Hepatocyte (in vitro differentiated cells): ENCODE results near the gene DEF6. TPM values are rescaled to one million over a fixed set of nuclear protein-coding genes. Genes with fewer than 3 reads are reported as not detected.

Experiments
- DNase-seq: peaks from one replicate; pipeline ENCODE4 v3.0.0-alpha.2; 2016; ENCODE audit warnings: low spot score
- H2AFZ ChIP-seq: fragments of 200-600 bp; sonication (generic); 2 replicates; pipeline ENCODE4 v1.6.0; 2016; ENCODE audit warnings: antibody characterized with exemption, mild to moderate bottlenecking
- H3K27ac ChIP-seq: fragments of 200-600 bp; sonication (generic); 2 replicates; pipeline ENCODE4 v1.5.1; 2016; ENCODE audit warnings: mild to moderate bottlenecking
- H3K27me3 ChIP-seq: fragments of 200-600 bp; sonication (generic); 2 replicates; pipeline ENCODE4 v1.6.1; 2016
- H3K36me3 ChIP-seq: fragments of 200-600 bp; sonication (generic); replicated peaks from 2 replicates; pipeline ENCODE4 v1.5.1; 2016; ENCODE audit warnings: low read depth; ENCODE audit not compliant: insufficient read depth
- H3K4me1 ChIP-seq: fragments of 200-600 bp; sonication (generic); 2 replicates; pipeline ENCODE4 v1.5.1; 2016; ENCODE audit warnings: mild to moderate bottlenecking, moderate library complexity; ENCODE audit not compliant: insufficient read depth
- H3K4me2 ChIP-seq: fragments of 200-600 bp; sonication (generic); 2 replicates; pipeline ENCODE4 v1.6.0; 2016
- H3K4me3 ChIP-seq: fragments of 200-600 bp; sonication (generic); 2 replicates; pipeline ENCODE4 v1.5.1; 2016; ENCODE audit warnings: mild to moderate bottlenecking
- H3K79me2 ChIP-seq: fragments of 200-600 bp; sonication (generic); 2 replicates; pipeline ENCODE4 v1.6.0; 2017; ENCODE audit warnings: mild to moderate bottlenecking
- H3K9me2 ChIP-seq: fragments of 200-600 bp; sonication (generic); replicated peaks from 2 replicates; pipeline ENCODE4 v1.6.0; 2017; ENCODE audit warnings: mild to moderate bottlenecking; ENCODE audit not compliant: insufficient read depth
- H3K9me3 ChIP-seq: fragments of 200-600 bp; sonication (generic); 2 replicates; pipeline ENCODE4 v1.5.1; 2016; ENCODE audit warnings: low read depth, mild to moderate bottlenecking
- H4K20me1 ChIP-seq: fragments of 200-600 bp; sonication (generic); 2 replicates; pipeline ENCODE4 v1.6.0; 2016; ENCODE audit warnings: mild to moderate bottlenecking; ENCODE audit not compliant: insufficient read depth, poor library complexity, severe bottlenecking
- CTCF ChIP-seq: fragments of 200-600 bp; sonication (generic); IDR thresholded peaks from 2 replicates; pipeline ENCODE4 v1.5.1; 2016; ENCODE audit warnings: antibody characterized with exemption, mild to moderate bottlenecking; ENCODE audit not compliant: poor library complexity
- EZH2 ChIP-seq: fragments of 200-600 bp; sonication (generic); IDR thresholded peaks from 2 replicates; pipeline ENCODE4 v1.6.1; 2016; ENCODE audit warnings: antibody characterized with exemption, mild to moderate bottlenecking, borderline replicate concordance
- EZH2phosphoT487 ChIP-seq: fragments of 200-600 bp; sonication (generic); IDR thresholded peaks from one replicate; pipeline ENCODE4 v1.6.1; 2018; ENCODE audit warnings: antibody characterized with exemption, mild to moderate bottlenecking, low read depth, moderate library complexity; ENCODE audit not compliant: unreplicated experiment, severe bottlenecking
- WGBS: methylation state at CpG from one replicate; pipeline ENCODE4 v1.1.6; 2016; ENCODE audit warnings: low lambda C conversion rate; ENCODE audit errors: missing lambda C conversion rate; 5-methylcytosine and 5-hydroxymethylcytosine counted together
- polyA plus RNA-seq: library from polyadenylated mRNA; unstranded; fragments of >200 nt; fragmentation: Nextera tagmentation; extraction: Ambion mirVana; gene quantifications from 2 replicates; pipeline ENCODE4 v1.2.1, GENCODE V29; 2016
- total RNA-seq: library from RNA; depleted of rRNA; stranded (reverse); fragments of >200 nt; gene quantifications from 2 replicates; pipeline ENCODE4 v1.2.3, GENCODE V29; 2014

DEF6 gene
- total and polyA plus RNA-seq, 2 experiments from 2014 or later, result 3.7 to 3.8 TPM

- peaks cover 10% of the 10 kb centered on the region for H3K4me1 ChIP-seq
- peaks cover 59% of the 10 kb centered on the region for H3K79me2 ChIP-seq
- no peaks in the 10 kb centered on the region for H4K20me1 ChIP-seq
- H3K9me3 ChIP-seq, result no peaks in the 10 kb centered on the region
- H3K27ac ChIP-seq, result no peak overlapping the region
- no peak overlapping the region for H3K4me2 ChIP-seq
- H3K4me3 ChIP-seq, result no peak overlapping the region
- no peaks in the 10 kb centered on the region for H3K36me3 ChIP-seq
- H3K9me2 ChIP-seq, result no peaks in the 10 kb centered on the region
- TF ChIP-seq EZH2 (no peak), CTCF (no peak), EZH2phosphoT487 (no peak)
- no peaks in the 10 kb centered on the region for H3K27me3 ChIP-seq
- no peak overlapping the region for H2AFZ ChIP-seq
- no peak for DNase-seq
- WGBS, result 96% methylated on average over 6 of the region's 6 CpGs
Measured at GRCh38 chr6:35365594-35366203, 68.1 kb downstream of the DEF6 start.

GRCh38 chr6:35366204-35366596 lies 68.6 kb downstream of the DEF6 start:
- no peaks in the 10 kb centered on the region for H3K36me3 ChIP-seq
- no peak overlapping the region for H2AFZ ChIP-seq
- peaks cover 54% of the 10 kb centered on the region for H3K79me2 ChIP-seq
- H3K9me2 ChIP-seq, result no peaks in the 10 kb centered on the region
- no peak for DNase-seq
- no peak overlapping the region for H3K4me3 ChIP-seq
- H3K4me1 ChIP-seq, result peaks cover 10% of the 10 kb centered on the region
- no peak overlapping the region for H3K27ac ChIP-seq
- no peaks in the 10 kb centered on the region for H3K9me3 ChIP-seq
- H3K4me2 ChIP-seq, result no peak overlapping the region
- no peaks in the 10 kb centered on the region for H4K20me1 ChIP-seq
- TF ChIP-seq EZH2phosphoT487 (no peak), CTCF (no peak)
- H3K27me3 ChIP-seq, result no peaks in the 10 kb centered on the region

- H3K36me3 ChIP-seq, result no peaks in the 10 kb centered on the region
- H3K79me2 ChIP-seq, result peaks cover 47% of the 10 kb centered on the region
- TF ChIP-seq EZH2phosphoT487, result no peak
- no peak for TF ChIP-seq CTCF
- no peak for TF ChIP-seq EZH2
- no peak overlapping the region for H3K27ac ChIP-seq
- H3K4me2 ChIP-seq, result no peak overlapping the region
- H4K20me1 ChIP-seq, result no peaks in the 10 kb centered on the region
- H3K9me2 ChIP-seq, result no peaks in the 10 kb centered on the region
- H2AFZ ChIP-seq, result no peak overlapping the region
- H3K4me3 ChIP-seq, result no peak overlapping the region
- no peaks in the 10 kb centered on the region for H3K27me3 ChIP-seq
- no peak for DNase-seq
- H3K9me3 ChIP-seq, result no peaks in the 10 kb centered on the region
- WGBS, result 95% methylated on average over 5 of the region's 5 CpGs
- H3K4me1 ChIP-seq, result peaks cover 9% of the 10 kb centered on the region
Measured at GRCh38 chr6:35367646-35368037, 70.0 kb downstream of the DEF6 start.
